Adrenal gland (tissue), 12 donors: ENCODE data around the gene JAK2. TPM values are rescaled to one million over a fixed set of nuclear protein-coding genes. Genes with fewer than 3 reads are reported as not detected.

Experiments used
- DNase-seq, 7 donors: peaks; one replicate each; pipeline ENCODE4 v3.0.0-alpha.2; 2019 to 2020
- H3K27ac ChIP-seq, 5 donors: fragments of 200-600 bp; sonication (generic) in 4 of 5; 1 replicate in 3 of 5; 2 replicates in 2 of 5; pipeline versions ENCODE4 v1.5.1 to v1.8.0; 2016 to 2020; ENCODE audit warnings: mild to moderate bottlenecking in 1 of 5
- H3K27me3 ChIP-seq: fragments of 200-600 bp; 2 replicates; pipeline ENCODE4 v1.8.0; 2021
- H3K36me3 ChIP-seq, 2 donors: fragments of 200-600 bp; replicated peaks in 1 of 2; 1 replicate in 1 of 2; 2 replicates in 1 of 2; pipeline versions ENCODE4 v1.5.1 to v1.8.0; 2018 to 2022
- H3K4me1 ChIP-seq, 2 donors: fragments of 200-600 bp; replicated peaks in 1 of 2; 1 replicate in 1 of 2; 2 replicates in 1 of 2; pipeline versions ENCODE4 v1.5.1 to v1.8.0; 2018 to 2021
- H3K4me3 ChIP-seq, 4 donors: fragments of 200-600 bp; sonication (generic) in 3 of 4; one replicate each; pipeline ENCODE4 v1.5.1; 2016 to 2018
- H3K9me3 ChIP-seq, 3 donors: fragments of 200-600 bp; sonication (generic) in 1 of 3; replicated peaks in 1 of 3; 1 replicate in 2 of 3; 2 replicates in 1 of 3; pipeline versions ENCODE4 v1.5.1 to v1.8.0; 2016 to 2021
- CTCF ChIP-seq, 6 experiments: fragments of 450-650 bp in 4 of 6; fragments of 200-600 bp in 2 of 6; sonication (generic) in 1 of 6; IDR thresholded peaks; 1 replicate in 5 of 6; 2 replicates in 1 of 6; pipeline versions ENCODE4 v1.5.1 to v1.8.0; 2016 to 2021; ENCODE audit warnings: antibody characterized with exemption in 6 of 6, mild to moderate bottlenecking in 2 of 6, moderate library complexity in 1 of 6
- POLR2A ChIP-seq, 2 donors: fragments of 450-650 bp; IDR thresholded peaks; one replicate each; pipeline ENCODE4 v1.6.1; 2017; ENCODE audit warnings: antibody characterized with exemption in 2 of 2, mild to moderate bottlenecking in 2 of 2, moderate library complexity in 1 of 2
- WGBS, 4 donors: extraction: QIAGEN DNeasy Blood & Tissue Kit in 2 of 4; methylation state at CpG; one replicate each; pipeline versions ENCODE4 v1.1.5 to v1.1.7; 2013 to 2017; 5-methylcytosine and 5-hydroxymethylcytosine counted together
- intact Hi-C, 2 donors: fragments of 100-400 bp; cut with DNase I; formaldehyde crosslinking; loops; one replicate each; pipeline versions ENCODE4 v1.14.1 to v1.15.0; 2022 to 2023
- polyA plus RNA-seq, 3 donors: library from polyadenylated mRNA; stranded (reverse); fragments of 200-250 nt in 2 of 3; fragments of 350-450 nt in 1 of 3; fragmentation: Illumina TruSeq in 1 of 3; extraction: RNeasy Lipid Tissue Mini Kit (QIAGEN cat#74804) in 1 of 3; gene quantifications; one replicate each; pipeline ENCODE4 v1.2.3, GENCODE V29; 2013 to 2014
- total RNA-seq, 9 donors: library from RNA; depleted of rRNA in 4 of 9; stranded (reverse); fragments of >200 nt in 4 of 9; fragments of 120-200 nt in 1 of 9; fragmentation: NEBNext Ultra II Directional in 1 of 9; extraction: Animal tissue kit (Norgen Biotek cat#: 25700) in 1 of 9; gene quantifications; one replicate each; pipeline versions ENCODE4 v1.1.0 to v1.2.4, GENCODE V29; 2013 to 2023
- donor health status: healthy with polysubstance abuse.
- donor health status: Bipolar disorder and iron deficiency.
- donor health status: DM: yes; HTN: yes; CAD: no.
- donor health status: DM: no; HTN: no; CAD: no.
- donor health status: DM: no; HTN: no; CAD: no.
- donor health status: DM: yes; HTN: yes; CAD: no.

JAK2 gene
- total and polyA plus RNA-seq, 12 donors, result 3.5 to 21.0 (median 12.5) TPM

DNA sequence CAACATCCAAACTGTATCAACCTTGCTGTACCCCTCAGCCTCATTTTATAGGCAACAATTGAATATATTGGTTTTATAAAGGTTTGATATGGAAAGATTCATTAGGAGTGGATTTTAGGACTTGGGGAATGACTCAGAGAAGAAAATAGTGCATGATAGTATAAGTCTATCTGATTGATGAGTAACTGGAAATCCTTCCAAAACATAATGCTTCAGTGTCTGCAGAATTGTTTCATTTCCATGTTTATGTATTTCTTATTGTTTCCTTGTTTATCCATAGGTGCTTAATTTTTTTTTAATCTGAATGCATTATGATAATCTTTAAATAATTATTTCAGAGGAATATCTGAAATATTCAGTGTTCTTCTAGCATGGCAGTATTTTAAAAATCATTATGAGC, 12.6 kb downstream of the JAK2 start:
- H3K4me3 ChIP-seq, result no peak overlapping the region

GRCh38 chr9:5002811-5003210, 17.7 kb downstream of the JAK2 start:
- TF ChIP-seq CTCF (IDR thresholded peaks at IDR 0.05), result no peak
- WGBS, 4 donors, result 48 to 92% (median 67%) methylated on average over 1 of the region's 1 CpG

More for the DNA sequence above, 12.6 kb downstream of the JAK2 start:
- H3K4me1 ChIP-seq, result peaks cover 0 to 9% of the 10 kb centered on the region in 2 donors
- H3K36me3 ChIP-seq, result peaks cover 0 to under 1% of the 10 kb centered on the region in 2 donors
- H3K9me3 ChIP-seq, result peaks cover 0 to 13% (median 6%) of the 10 kb centered on the region in 3 donors
- peak overlapping the region in 1 of 5 donors; percentile 17 for H3K27ac ChIP-seq
- no peak for TF ChIP-seq POLR2A (IDR thresholded peaks at IDR 0.05)
- no peak for TF ChIP-seq CTCF (IDR thresholded peaks at IDR 0.05)
- H3K27me3 ChIP-seq, result no peaks in the 10 kb centered on the region
- DNase-seq, result no peak
- intact Hi-C loops, result no loop called here

GRCh38 chr9:5004481-5004880, 19.4 kb downstream of the JAK2 start:
- DNase-seq, result no peak
- Histone ChIP-seq H3K27me3 (no peaks in the 10 kb centered on the region), H3K4me3 (no peak overlapping the region), H3K9me3 (peaks cover 0 to 24% (median 6%) of the 10 kb centered on the region in 3 donors), H3K36me3 (no peaks in the 10 kb centered on the region), H3K4me1 (no peaks in the 10 kb centered on the region), H3K27ac (no peak overlapping the region)
- intact Hi-C loops, result no loop called here
- TF ChIP-seq POLR2A (IDR thresholded peaks at IDR 0.05), result no peak
- TF ChIP-seq CTCF (IDR thresholded peaks at IDR 0.05), result no peak

More at GRCh38 chr9:5002811-5003210, 17.7 kb downstream of the JAK2 start:
- Histone ChIP-seq H3K9me3 (peaks cover 0 to 24% (median 6%) of the 10 kb centered on the region in 3 donors), H3K27ac (no peak overlapping the region), H3K27me3 (no peaks in the 10 kb centered on the region), H3K4me3 (no peak overlapping the region), H3K4me1 (peaks cover 0 to under 1% of the 10 kb centered on the region in 2 donors), H3K36me3 (no peaks in the 10 kb centered on the region)
- intact Hi-C loops, result no loop called here
- no peak for DNase-seq

GRCh38 chr9:5008202-5008601, 23.1 kb downstream of the JAK2 start:
- H3K9me3 ChIP-seq, result peaks cover 0 to 9% (median 0%) of the 10 kb centered on the region in 3 donors

More at GRCh38 chr9:5008202-5008601, 23.1 kb downstream of the JAK2 start:
- Histone ChIP-seq H3K4me1 (peaks cover 0 to under 1% of the 10 kb centered on the region in 2 donors), H3K27me3 (no peaks in the 10 kb centered on the region), H3K36me3 (no peaks in the 10 kb centered on the region), H3K4me3 (no peak overlapping the region), H3K27ac (no peak overlapping the region)
- no peak for DNase-seq
- TF ChIP-seq CTCF (IDR thresholded peaks at IDR 0.05) (no peak), POLR2A (IDR thresholded peaks at IDR 0.05) (no peak)
- intact Hi-C loops, result no loop called here
